HG02840 (cell line): ENCODE data around the gene NAP1L5.

Source experiments
- ATAC-seq: cut with Tn5 transposase; IDR thresholded peaks from one replicate; pipeline ENCODE4 v1.9.1; 2021; ENCODE audit warnings: mild to moderate bottlenecking, moderate library complexity, moderate number of reproducible peaks; ENCODE audit not compliant: unreplicated experiment, low FRiP score

The NAP1L5 gene

DNA sequence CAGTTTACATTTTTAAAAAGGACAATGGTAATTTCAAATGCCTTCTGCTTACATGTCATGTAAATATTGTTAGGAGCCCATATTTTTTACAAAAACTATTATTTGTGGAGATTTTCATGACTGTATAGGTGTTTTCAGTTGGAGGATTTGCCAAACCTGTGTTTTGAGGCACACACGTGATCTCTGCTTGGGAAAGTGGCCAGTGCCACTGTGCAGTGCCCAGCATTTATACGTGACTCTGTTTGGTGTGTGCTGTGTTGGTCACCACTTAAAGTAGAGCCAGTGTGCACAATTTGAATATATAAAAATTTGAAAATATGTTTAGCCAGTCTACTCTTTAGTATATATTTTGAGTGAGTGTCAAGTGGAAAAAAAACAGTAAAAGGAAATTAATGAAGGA is 26.8 kb upstream of the NAP1L5 start:
- ATAC-seq: no peak

GRCh38 chr4:88722828-88723227 is 25.2 kb upstream of the NAP1L5 start:
- ATAC-seq: no peak

DNA sequence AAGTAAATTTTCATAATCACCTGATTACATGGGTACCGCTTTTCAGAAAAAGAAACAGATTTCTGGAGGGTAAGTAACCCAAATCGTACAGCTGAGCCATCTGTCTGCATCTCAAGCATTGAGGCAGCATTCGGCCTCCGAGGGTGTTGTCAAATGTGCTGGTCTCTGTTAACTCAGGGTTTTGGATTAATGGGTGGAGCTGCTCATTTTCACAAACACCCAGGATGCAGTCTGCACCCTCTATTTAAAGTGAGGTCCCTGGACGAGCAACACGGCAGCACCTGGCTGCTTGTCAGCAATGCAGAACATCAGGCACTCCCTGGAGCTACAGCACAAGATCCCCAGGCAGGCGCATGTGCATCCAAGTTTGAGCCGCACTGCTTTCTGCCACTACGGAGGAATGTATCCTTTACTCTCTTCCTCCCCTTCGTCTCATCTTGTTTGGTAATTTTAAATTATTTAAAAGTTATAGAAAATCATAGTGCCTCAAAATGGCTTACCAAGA is 24.7 kb upstream of the NAP1L5 start:
- no peak for ATAC-seq

GRCh38 chr4:88720451-88721428 is 23.1 kb upstream of the NAP1L5 start:
- ATAC-seq: no peak

DNA sequence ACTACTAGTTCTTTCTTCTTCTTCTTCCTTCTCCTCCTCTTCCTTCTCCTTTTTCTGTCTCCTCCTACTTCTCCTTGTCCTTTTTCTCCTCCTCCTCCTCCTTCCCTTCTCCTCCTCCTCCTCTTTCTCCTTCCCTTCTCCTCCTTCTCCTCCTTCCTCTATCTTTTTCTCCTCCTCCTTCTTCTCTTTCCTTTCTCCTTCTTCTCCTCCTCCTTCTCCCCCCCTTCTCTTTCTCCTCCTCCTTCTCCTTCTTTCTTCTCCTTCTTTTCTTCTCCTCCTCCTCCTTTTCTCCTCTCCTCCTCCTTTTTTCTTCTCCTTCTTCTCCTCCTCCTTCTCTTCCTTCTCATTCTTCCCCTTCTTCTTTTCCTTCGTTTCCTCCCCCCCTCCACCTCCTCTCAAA is 21.8 kb upstream of the NAP1L5 start:
- ATAC-seq: no peak

DNA sequence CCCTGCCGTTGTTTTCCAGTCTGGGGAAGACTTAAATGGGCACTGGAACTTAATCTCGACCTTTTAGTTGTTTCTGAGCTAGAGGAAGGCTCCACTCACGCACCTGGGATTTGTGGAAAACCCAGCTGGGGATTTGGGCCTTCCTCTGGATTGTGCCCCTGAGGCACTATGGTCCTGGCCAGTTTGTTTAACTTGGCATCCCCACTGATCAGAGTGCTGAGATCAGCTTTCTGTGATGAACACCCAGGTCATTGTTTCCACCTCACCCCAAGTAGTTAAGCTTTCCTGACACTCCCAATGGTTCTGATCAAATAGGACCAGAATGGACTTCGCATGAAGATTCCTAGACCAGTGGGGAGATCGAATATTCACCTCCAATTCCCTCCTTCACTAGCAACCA is 20.5 kb upstream of the NAP1L5 start:
- ATAC-seq: no peak

GRCh38 chr4:88713782-88714181 is 16.2 kb upstream of the NAP1L5 start:
- no peak for ATAC-seq

DNA sequence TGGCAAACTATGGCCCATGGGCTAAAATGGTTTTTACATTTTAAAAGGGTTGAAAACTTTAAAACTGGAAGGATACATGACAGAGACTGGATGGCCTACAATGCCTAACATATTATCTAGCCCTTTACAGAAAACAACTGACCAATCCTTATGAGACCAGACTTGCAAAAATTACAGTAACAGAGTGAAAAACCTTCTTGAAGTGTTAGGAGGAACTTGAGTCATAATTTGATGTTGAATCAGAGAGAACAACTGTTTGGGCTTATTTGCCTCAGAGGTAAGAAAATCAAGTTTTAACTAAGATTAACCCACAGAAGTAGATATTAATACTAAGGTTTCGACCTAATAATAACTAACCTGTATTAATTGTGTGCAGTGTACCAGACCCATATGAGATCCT is 12.4 kb upstream of the NAP1L5 start:
- no peak for ATAC-seq

DNA sequence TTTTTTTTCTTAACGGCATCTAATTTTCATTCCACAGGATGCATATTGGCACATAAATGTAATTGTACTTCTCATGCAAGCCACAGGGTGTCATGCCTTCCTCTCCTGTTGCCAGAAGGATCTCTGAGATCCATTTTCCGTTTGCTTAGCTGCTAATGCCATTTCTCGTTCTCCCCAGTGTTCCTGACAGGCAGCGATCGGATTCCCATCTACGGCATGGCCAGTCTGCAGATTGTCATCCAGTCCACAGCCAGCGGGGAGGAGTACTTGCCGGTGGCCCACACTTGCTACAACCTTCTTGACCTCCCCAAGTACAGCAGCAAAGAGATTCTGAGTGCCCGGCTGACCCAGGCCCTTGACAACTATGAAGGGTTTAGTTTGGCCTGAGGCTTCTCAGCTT is 8.9 kb upstream of the NAP1L5 start:
- ATAC-seq: no peak

DNA sequence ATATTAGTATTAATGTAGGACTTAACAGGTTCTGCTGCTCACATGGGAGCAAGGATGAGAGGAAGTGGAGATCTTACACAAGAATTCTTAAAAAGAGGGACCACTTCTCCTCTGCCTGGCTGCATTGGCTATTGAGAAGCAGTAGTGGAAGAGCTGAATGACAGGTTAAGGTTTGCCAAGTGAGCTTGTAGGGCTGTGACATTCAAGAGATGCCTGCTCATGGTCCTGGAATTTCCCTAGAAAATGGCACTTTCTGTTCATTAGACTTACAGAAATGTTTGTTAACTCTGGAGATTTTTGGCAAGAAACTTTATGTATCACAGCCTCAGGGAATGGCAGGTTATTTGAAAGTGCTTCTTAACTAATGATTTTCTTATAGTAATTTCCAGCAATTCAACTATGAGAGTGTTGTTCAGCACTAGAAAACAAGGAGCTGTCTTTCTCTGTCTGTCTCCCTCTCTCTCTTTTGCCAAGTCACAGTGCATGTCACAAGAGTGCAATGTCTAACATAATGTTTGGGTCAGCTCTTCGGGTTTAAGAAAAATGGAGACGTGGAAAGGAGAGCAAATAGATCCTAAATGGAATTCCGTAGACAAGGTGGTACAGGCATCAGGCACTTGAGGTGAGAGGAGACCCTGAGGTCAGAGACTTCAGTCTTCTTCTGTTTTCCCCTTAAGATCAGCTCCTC is 8.3 kb upstream of the NAP1L5 start:
- ATAC-seq: no peak

DNA sequence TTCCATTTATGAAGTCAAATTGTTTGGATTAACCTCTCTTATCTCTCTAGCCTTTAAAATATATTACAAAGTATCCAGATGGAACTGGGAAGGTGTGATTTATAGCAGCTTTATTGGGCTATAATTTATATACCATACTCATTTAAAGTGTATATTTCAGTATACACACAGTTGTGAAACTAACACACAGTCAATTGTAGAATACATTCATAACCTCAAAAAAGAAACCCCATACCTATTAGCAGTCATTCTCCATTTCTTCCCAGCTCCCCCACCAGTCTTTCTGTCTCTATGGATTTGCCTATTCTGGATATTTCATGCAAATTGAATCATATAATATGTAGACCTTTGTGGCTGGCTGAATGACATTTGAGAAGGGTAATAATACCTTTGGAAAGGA is 7.6 kb upstream of the NAP1L5 start:
- no peak for ATAC-seq

- ATAC-seq: no peak
Measured at GRCh38 chr4:88702782-88703181, 5.2 kb upstream of the NAP1L5 start.

DNA sequence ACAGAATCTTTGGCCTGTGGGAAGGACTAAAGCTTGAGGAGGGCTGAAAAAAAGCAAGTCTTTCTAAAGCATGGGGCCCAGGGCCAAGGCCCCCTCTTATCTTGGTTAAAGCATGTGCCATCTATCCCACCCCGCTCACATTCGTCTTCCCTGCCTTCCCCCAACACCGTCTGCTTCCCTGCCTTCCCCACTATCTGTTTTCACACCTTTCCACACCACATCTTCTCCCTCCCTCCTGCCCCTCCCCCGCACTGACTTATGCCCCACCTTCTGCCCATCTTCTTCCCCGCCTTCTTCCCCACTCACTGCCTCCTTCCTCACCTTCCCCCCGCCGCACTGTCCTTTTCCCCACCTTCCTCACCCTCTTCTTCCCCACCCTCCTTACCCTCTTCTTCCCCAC is 890 bp upstream of the NAP1L5 start:
- ATAC-seq: no peak

DNA sequence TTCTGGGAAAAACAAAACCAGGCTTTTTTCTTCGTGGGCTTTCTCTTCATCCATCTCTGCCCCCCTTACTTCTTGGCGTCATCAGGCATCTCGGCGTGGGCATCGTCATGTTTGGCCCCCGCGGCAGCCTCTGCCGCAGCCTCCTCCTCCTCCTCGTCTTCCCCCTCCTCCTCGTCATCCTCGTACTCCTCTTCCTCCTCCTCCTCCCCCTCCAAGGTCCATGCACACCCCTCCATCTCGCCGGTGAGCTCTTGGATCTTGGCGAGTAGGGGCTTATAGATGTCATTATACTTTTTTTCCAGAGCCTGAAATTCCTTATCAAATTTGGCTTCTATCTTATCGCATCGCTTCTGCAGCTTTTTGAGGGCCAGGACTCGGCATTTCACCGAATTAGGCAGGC is 488 bp downstream of the NAP1L5 start:
- ATAC-seq: no peak

- no peak for ATAC-seq
Measured at GRCh38 chr4:88696630-88697029, 999 bp downstream of the NAP1L5 start.

DNA sequence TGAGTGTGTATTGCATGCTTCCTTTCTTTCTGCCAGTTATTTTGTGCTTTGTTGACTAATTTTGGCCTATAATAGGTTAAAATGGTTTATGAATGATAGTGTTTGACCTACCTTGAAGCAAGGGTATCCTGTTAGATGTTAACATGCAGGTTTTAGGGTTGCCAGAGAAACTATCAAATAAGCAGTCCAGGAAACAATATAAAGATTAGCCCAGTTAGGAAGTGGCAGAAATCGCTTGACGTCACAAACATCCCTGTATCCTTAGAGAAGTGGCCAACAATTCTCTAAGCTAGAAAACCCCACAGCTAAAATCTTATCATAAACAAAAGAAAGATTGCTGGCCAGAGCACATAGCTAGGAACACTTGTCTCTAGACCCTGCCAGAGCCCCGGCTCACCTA is 3.8 kb downstream of the NAP1L5 start:
- no peak for ATAC-seq

- ATAC-seq: no peak
Measured at GRCh38 chr4:88690355-88690754, 7.3 kb downstream of the NAP1L5 start.

DNA sequence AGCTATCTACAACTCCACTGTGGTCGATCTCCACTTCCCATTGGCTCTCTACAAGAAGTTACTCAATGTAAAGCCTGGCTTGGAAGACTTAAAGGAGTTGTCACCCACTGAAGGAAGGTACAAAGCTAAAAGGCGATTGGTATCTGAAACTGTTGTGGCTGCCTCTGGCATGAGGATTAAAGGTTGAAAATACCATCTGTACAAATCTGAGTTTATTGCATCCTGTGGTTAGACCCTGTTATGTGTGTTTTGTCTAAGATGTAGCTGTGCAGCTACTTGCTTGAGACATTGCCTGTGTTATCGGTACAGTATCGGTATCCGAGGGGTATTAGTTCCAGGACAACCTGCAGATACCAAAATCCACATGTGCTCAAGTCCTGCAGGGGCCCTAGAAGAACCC is 16.4 kb downstream of the NAP1L5 start:
- ATAC-seq: no peak

DNA sequence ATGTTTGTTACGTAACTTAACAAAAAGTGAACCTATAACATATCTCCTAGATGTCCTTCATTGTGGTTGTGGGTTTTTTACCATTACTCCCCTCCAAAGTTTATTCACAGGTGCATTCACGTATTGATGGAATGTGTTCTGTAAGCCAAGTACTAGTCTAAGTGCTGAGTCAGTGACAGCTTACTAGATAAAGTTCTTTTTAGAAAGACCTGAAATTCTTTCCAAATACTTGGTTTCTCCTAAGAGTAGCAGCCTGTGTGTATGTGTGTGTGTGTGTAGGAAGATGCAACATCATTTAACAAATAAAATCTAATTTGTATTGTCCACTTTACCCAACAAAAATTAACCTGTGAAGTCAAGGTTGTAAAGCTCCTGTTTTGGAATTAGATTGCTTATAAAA is 22.1 kb downstream of the NAP1L5 start:
- ATAC-seq: no peak

- ATAC-seq: no peak
Measured at GRCh38 chr4:88674979-88675378, 22.6 kb downstream of the NAP1L5 start.

GRCh38 chr4:88674565-88674964 is 23.1 kb downstream of the NAP1L5 start:
- ATAC-seq: no peak

DNA sequence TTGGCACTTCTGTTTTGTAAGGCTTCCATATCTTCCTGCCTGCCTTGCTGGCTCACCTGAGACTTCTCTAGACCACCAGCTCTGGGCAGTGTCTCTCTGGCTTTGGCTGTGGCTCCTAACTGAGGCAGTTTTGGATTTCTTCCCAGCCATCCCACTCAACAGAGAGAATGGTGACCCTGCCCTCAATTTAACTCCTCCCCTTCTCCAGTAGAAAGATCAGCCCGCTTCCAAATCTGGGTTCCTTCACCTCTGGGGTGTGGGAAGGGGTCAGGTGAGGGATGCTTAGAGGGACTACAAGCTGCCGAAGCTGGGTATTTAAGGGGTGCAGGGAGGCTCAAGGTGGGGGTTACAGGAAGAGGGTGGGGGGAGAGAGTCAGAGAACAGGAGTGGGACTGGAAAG is 23.7 kb downstream of the NAP1L5 start:
- ATAC-seq: no peak
